ENCODE results near the gene INO80E.

GRCh38 chr16:29989111-29989858 lies 6.8 kb upstream of the INO80E start:
- no peak for TF ChIP-seq POLR2AphosphoS5 (IDR thresholded peaks at IDR 0.05; ENCODE audit: low read depth, low read length)
- TF ChIP-seq E2F6 (IDR thresholded peaks at IDR 0.05) = no peak
- TF ChIP-seq EZH2 (IDR thresholded peaks at IDR 0.05; ENCODE audit: low read depth, low read length, severe bottlenecking) = no peak
- no peak for TF ChIP-seq JUN (IDR thresholded peaks at IDR 0.05; ENCODE audit: low read depth, low read length)
- TF ChIP-seq CEBPB (IDR thresholded peaks at IDR 0.05; ENCODE audit: low read depth, low read length) = no peak
- no peak for TF ChIP-seq TEAD4 (IDR thresholded peaks at IDR 0.05; ENCODE audit: low read depth, low read length)
